Lower leg skin (tissue), 3 donors: Measurements from ENCODE around the gene SLC41A1.

Experiments
- CTCF ChIP-seq, 3 donors: fragments of 450-650 bp; IDR thresholded peaks; one replicate each; pipeline ENCODE4 v1.5.1; 2016; ENCODE audit warnings: antibody characterized with exemption in 3 of 3, mild to moderate bottlenecking in 3 of 3, moderate library complexity in 2 of 3
- POLR2A ChIP-seq, 2 donors: fragments of 450-650 bp; IDR thresholded peaks; one replicate each; pipeline ENCODE4 v1.6.1; 2016 to 2017; ENCODE audit warnings: antibody characterized with exemption in 2 of 2, mild to moderate bottlenecking in 1 of 2, moderate library complexity in 1 of 2

GRCh38 chr1:205760606-205761005 lies 52.4 kb downstream of the SLC41A1 start:
- no peak for TF ChIP-seq POLR2A (IDR thresholded peaks at IDR 0.05)
- TF ChIP-seq CTCF (IDR thresholded peaks at IDR 0.05), result no peak
